HG03064 (cell line): Measurements from ENCODE around the gene VDR.
A peak's percentile ranks its signal among the peaks of the same experiment; 100 is the strongest.
"Not testable (repeated sequence)": the region's sequence is repeated elsewhere in the genome, so short reads cannot be mapped to it uniquely, and the experiment has no call there.

ENCODE experiments used
- ATAC-seq: cut with Tn5 transposase; IDR thresholded peaks from one replicate; pipeline ENCODE4 v1.9.1; 2021; ENCODE audit warnings: low read depth; ENCODE audit not compliant: unreplicated experiment

VDR gene

GRCh38 chr12:47817272-47818006, 87.4 kb downstream of the VDR start:
- no peak for ATAC-seq

GRCh38 chr12:47816403-47817271, 88.2 kb downstream of the VDR start:
- ATAC-seq, result no peak

GRCh38 chr12:47815447-47815846, 89.3 kb downstream of the VDR start:
- not testable (repeated sequence) for ATAC-seq

GRCh38 chr12:47814539-47815170, 90.1 kb downstream of the VDR start:
- ATAC-seq, result no peak

GRCh38 chr12:47813511-47814196, 91.1 kb downstream of the VDR start:
- peak; percentile 40 for ATAC-seq

- ATAC-seq, result peak; percentile 57
Measured at GRCh38 chr12:47812797-47813510, 91.8 kb downstream of the VDR start.

GRCh38 chr12:47811581-47812484, 93.0 kb downstream of the VDR start:
- ATAC-seq, result no peak

GRCh38 chr12:47811072-47811396, 93.8 kb downstream of the VDR start:
- no peak for ATAC-seq

GRCh38 chr12:47809518-47809917, 95.3 kb downstream of the VDR start:
- ATAC-seq, result not testable (repeated sequence)

GRCh38 chr12:47808574-47809365, 96.0 kb downstream of the VDR start:
- no peak for ATAC-seq

GRCh38 chr12:47808050-47808449, 96.7 kb downstream of the VDR start:
- ATAC-seq, result no peak

- no peak for ATAC-seq
Measured at GRCh38 chr12:47807338-47807737, 97.5 kb downstream of the VDR start.

- no peak for ATAC-seq
Measured at GRCh38 chr12:47805417-47805816, 99.4 kb downstream of the VDR start.

- no peak for ATAC-seq
Measured at GRCh38 chr12:47804171-47804570, 100.6 kb downstream of the VDR start.

GRCh38 chr12:47803191-47803875, 101.5 kb downstream of the VDR start:
- ATAC-seq, result no peak

GRCh38 chr12:47802312-47802711, 102.5 kb downstream of the VDR start:
- ATAC-seq, result no peak

- no peak for ATAC-seq
Measured at GRCh38 chr12:47801904-47802246, 102.9 kb downstream of the VDR start.
